WTC11 (cell line): Measurements from ENCODE around the gene EBLN2. TPM values are rescaled to one million over a fixed set of nuclear protein-coding genes. Genes with fewer than 3 reads are reported as not detected.

Source experiments
- ATAC-seq: fragments of 200-7000 bp; cut with Tn5 transposase; 2 replicates; pipeline ENCODE4 v1.10.0; 2021; ENCODE audit warnings: mild to moderate bottlenecking, moderate library complexity
- CTCF ChIA-PET: fragments of 300-600 bp; sonication (Branson Sonifier 250); formaldehyde crosslinking; loops from one replicate; lab custom pipeline; 2021; ENCODE audit warnings: antibody characterized with exemption; lab: Charles Lee
- POLR2A ChIA-PET: fragments of 350-600 bp; sonication (Branson Sonifier 250); formaldehyde crosslinking; loops from one replicate; lab custom pipeline; 2021; ENCODE audit warnings: antibody characterized with exemption; lab: Charles Lee
- DNase-seq: peaks from one replicate; pipeline ENCODE4 v3.0.0; 2021; ENCODE audit warnings: low spot score
- H3K27ac Mint-ChIP-seq: 2 replicates; pipeline ENCODE4 v1.8.0; 2021; ENCODE audit warnings: mixed read lengths
- H3K27me3 Mint-ChIP-seq: 2 replicates; pipeline ENCODE4 v1.8.0; 2021; ENCODE audit warnings: low read depth, mild to moderate bottlenecking, moderate library complexity, mixed read lengths
- H3K36me3 Mint-ChIP-seq: 2 replicates; pipeline ENCODE4 v1.8.0; 2021; ENCODE audit warnings: mixed read lengths
- H3K4me1 Mint-ChIP-seq: 2 replicates; pipeline ENCODE4 v1.8.0; 2022; ENCODE audit warnings: mixed read lengths
- H3K4me3 Mint-ChIP-seq: 2 replicates; pipeline ENCODE4 v1.8.0; 2021; ENCODE audit warnings: mild to moderate bottlenecking, moderate library complexity, mixed read lengths
- H3K9me3 Mint-ChIP-seq: 2 replicates; pipeline ENCODE4 v1.8.0; 2021; ENCODE audit warnings: mixed read lengths
- AFF4 ChIP-seq: sonication (generic); formaldehyde crosslinking; IDR thresholded peaks from 2 replicates; pipeline ENCODE4 v1.8.1; 2023; ENCODE audit warnings: mild to moderate bottlenecking, missing genetic modification reagents, borderline replicate concordance
- GABPB1 ChIP-seq: sonication (generic); formaldehyde crosslinking; IDR thresholded peaks from 2 replicates; pipeline ENCODE4 v1.8.1; 2023; ENCODE audit warnings: mild to moderate bottlenecking, missing genetic modification reagents
- NFE2L1 ChIP-seq: sonication (generic); formaldehyde crosslinking; IDR thresholded peaks from 2 replicates; pipeline ENCODE4 v1.8.1; 2023; ENCODE audit warnings: missing genetic modification reagents
- NFYB ChIP-seq: sonication (generic); formaldehyde crosslinking; conservative IDR thresholded peaks from 2 replicates; pipeline ENCODE4 v1.8.0; 2022; ENCODE audit warnings: low read depth, missing genetic modification reagents
- PRDM15 ChIP-seq: sonication (generic); formaldehyde crosslinking; IDR thresholded peaks from 2 replicates; pipeline ENCODE4 v1.8.0; 2022; ENCODE audit warnings: missing genetic modification reagents
- PREB ChIP-seq: sonication (generic); formaldehyde crosslinking; IDR thresholded peaks from 2 replicates; pipeline ENCODE4 v1.8.1; 2022; ENCODE audit warnings: mild to moderate bottlenecking, missing genetic modification reagents, moderate library complexity, borderline replicate concordance
- SMAD4 ChIP-seq: sonication (generic); formaldehyde crosslinking; IDR thresholded peaks from 2 replicates; pipeline ENCODE4 v1.8.0; 2022; ENCODE audit warnings: mild to moderate bottlenecking, missing genetic modification reagents
- TCF7 ChIP-seq: sonication (generic); formaldehyde crosslinking; IDR thresholded peaks from 2 replicates; pipeline ENCODE4 v1.8.0; 2022; ENCODE audit warnings: mild to moderate bottlenecking, low read depth, missing genetic modification reagents, moderate library complexity
- ZNF425 ChIP-seq: fragments of 250-450 bp; sonication (Bioruptor Pico); conservative IDR thresholded peaks from 2 replicates; pipeline ENCODE4 v1.9.0; 2021; ENCODE audit warnings: mild to moderate bottlenecking
- ZSCAN18 ChIP-seq: fragments of 250-450 bp; sonication (Bioruptor Pico); IDR thresholded peaks from 2 replicates; pipeline ENCODE4 v2.1.2; 2022; ENCODE audit warnings: mild to moderate bottlenecking, moderate library complexity
- total RNA-seq: library from RNA; stranded (reverse); gene quantifications from 3 replicates; pipeline ENCODE4 v1.2.3, GENCODE V29; 2021

The EBLN2 gene
- total RNA-seq, 1 experiment from 2014 or later, result 4.3 TPM

- TF ChIP-seq PRDM15 (no peak), TCF7 (CRISPR knock-in tag) (no peak), SMAD4 (CRISPR knock-in tag) (no peak), ZSCAN18 (no peak), GABPB1 (no peak), NFYB (CRISPR knock-in tag) (no peak), ZNF425 (no peak), PREB (no peak), AFF4 (no peak)
Observed at GRCh38 chr3:73074781-73075180, 13.3 kb downstream of the EBLN2 start (continued).

- Mint-ChIP-seq H3K36me3 (no peaks in the 10 kb centered on the region), H3K27ac (no peak overlapping the region), H3K27me3 (no peaks in the 10 kb centered on the region), H3K4me1 (no peaks in the 10 kb centered on the region), H3K9me3 (no peaks in the 10 kb centered on the region), H3K4me3 (no peak overlapping the region)
- DNase-seq (no peak), ATAC-seq (no peak)
- POLR2A ChIA-PET, result no interaction called here
- CTCF ChIA-PET, result interaction anchor here (0.6 to 1.0 kb wide), 2 partner anchors 39 to 1205 kb away, joined by 3 read pairs; no protein-coding TSS in a partner anchor
- TF ChIP-seq NFE2L1 (CRISPR knock-in tag), result no peak
- TF ChIP-seq, all 79 proteins: peak for 0
Observed at GRCh38 chr3:73080216-73080966, 18.9 kb downstream of the EBLN2 start.
